ENCODE data around the gene C5orf24. TPM values are rescaled to one million over a fixed set of nuclear protein-coding genes. Genes with fewer than 3 reads are reported as not detected.
"Not testable (repeated sequence)": the region's sequence is repeated elsewhere in the genome, so short reads cannot be mapped to it uniquely, and the experiment has no call there.

C5orf24 gene
- total and polyA plus RNA-seq, 9 donors, result 39.1 to 75.4 (median 66.6) TPM

DNA sequence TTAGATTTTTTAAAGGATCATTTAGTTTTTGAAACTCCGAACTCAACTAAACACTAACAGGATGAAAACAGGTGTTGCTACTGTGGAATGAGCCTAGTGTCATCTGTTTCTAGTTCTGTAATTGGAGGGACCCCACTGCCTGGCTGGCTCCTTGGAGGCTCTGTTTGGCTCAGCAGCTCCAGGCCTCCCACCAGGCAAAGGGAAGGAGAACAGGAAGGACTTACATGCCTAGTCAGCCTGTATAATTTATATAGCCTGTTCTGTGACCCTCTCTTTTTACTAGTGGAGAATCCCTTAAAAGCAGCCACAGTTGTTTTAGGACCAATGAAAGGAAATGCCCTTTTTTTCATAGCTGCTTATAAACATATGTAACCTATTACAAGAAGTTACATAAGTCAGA is 21.1 kb upstream of the C5orf24 start:
- WGBS (ENCODE audit: insufficient coverage), result no CpG with 5 or more reads among the region's 1 CpG
- Histone ChIP-seq H3K36me3 (ENCODE audit: control insufficient read depth, insufficient read depth, low read length) (peaks cover 30% of the 10 kb centered on the region), H3K9me3 (replicated peaks; ENCODE audit: control insufficient read depth, low read depth, low read length) (no peaks in the 10 kb centered on the region), H3K4me1 (ENCODE audit: control insufficient read depth, insufficient read depth, low read length) (no peaks in the 10 kb centered on the region), H3K27me3 (ENCODE audit: control insufficient read depth, insufficient read depth, low read length) (no peaks in the 10 kb centered on the region), H3K27ac (ENCODE audit: low read length) (no peak overlapping the region), H3K4me3 (ENCODE audit: low read length) (no peak overlapping the region)
- no peak for DNase-seq

DNA sequence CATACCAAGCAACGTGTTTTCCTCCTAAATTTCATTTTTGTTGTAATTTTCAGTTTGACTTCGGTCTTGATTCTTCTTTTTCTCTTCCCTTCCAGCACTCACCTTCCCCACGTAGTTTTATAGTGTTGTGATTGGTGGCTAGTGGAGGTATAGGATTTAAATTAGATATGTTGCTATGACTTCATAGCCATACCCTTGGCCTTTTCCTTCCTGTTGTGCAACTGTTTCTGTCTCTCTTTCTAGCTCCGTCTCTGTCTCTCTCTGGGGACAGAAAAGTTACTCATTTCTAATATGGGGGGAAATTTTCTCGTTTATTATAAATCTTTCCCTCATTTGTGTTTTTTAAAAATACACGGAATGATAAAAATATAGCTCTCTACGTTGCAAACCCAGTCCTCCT is 20.6 kb upstream of the C5orf24 start:
- Histone ChIP-seq H3K36me3 (ENCODE audit: control insufficient read depth, insufficient read depth, low read length) (peaks cover 25% of the 10 kb centered on the region), H3K27ac (ENCODE audit: low read length) (no peak overlapping the region), H3K9me3 (replicated peaks; ENCODE audit: control insufficient read depth, low read depth, low read length) (no peaks in the 10 kb centered on the region), H3K4me1 (ENCODE audit: control insufficient read depth, insufficient read depth, low read length) (no peaks in the 10 kb centered on the region), H3K4me3 (ENCODE audit: low read length) (no peak overlapping the region), H3K27me3 (ENCODE audit: control insufficient read depth, insufficient read depth, low read length) (no peaks in the 10 kb centered on the region)
- WGBS (ENCODE audit: insufficient coverage), result no CpG with 5 or more reads among the region's 7 CpGs
- DNase-seq, result no peak

DNA sequence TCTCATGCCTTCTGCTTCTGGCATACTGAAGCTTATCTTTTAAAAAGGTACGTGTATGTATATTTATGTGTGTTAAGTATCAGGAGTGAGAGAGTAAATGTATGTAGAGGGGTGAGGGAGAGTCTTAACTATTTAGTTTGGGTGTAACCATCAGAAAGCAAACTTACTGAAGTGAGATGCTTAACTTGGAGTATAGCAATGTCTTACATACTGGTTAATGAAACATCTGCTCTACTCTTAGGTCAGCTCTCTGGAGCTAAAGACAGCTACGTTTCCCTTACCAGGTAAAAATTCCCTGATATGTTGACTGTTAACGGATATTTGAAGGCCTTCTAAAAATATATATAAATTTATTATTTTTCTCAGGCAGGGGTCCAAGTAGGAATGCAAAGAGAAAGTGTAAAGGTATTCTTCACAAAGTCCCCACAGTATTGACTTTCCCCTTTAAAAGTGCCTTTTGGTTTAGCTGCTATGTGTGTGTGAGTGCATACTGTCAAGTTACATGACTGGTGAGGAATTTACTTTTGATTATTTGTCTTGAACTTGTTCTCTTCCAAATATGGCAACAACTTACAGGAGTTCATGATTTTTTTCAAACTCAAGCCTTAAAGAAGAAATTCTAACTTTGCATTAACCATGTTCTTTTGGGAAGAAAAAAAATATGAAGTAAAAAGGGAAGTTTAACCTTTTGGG is 12.3 kb upstream of the C5orf24 start:
- WGBS (ENCODE audit: insufficient coverage), result 100% methylated on average over 1 of the region's 3 CpGs
- peaks cover 30% of the 10 kb centered on the region for H3K36me3 ChIP-seq (ENCODE audit: control insufficient read depth, insufficient read depth, low read length)
- H3K4me3 ChIP-seq (ENCODE audit: low read length), result no peak overlapping the region
- H3K27me3 ChIP-seq (ENCODE audit: control insufficient read depth, insufficient read depth, low read length), result no peaks in the 10 kb centered on the region
- no peaks in the 10 kb centered on the region for H3K9me3 ChIP-seq (replicated peaks; ENCODE audit: control insufficient read depth, low read depth, low read length)
- H3K4me1 ChIP-seq (ENCODE audit: control insufficient read depth, insufficient read depth, low read length), result no peaks in the 10 kb centered on the region
- no peak overlapping the region for H3K27ac ChIP-seq (ENCODE audit: low read length)
- DNase-seq, result no peak

DNA sequence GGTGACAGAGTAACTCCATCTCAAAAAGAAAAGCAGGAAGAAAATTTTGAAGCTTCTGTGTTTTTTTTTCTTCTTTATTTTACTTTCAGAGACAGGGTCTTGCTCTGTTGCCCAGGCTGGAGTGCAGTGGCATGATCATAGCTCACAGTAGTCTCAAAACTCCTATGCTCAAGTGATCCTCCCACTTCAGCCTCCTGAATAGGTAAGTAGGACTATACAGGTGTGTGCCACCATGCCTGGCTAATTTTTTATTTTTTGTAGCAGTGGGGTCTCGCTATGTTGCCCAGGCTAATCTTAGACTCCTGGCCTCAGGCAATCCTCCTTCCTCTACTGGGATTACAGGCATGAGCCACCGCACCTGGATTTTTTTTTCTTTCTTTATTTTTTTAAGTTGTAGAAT is 10.1 kb upstream of the C5orf24 start:
- Histone ChIP-seq H3K36me3 (ENCODE audit: control insufficient read depth, insufficient read depth, low read length) (peaks cover 42% of the 10 kb centered on the region), H3K4me3 (ENCODE audit: low read length) (no peak overlapping the region), H3K27ac (ENCODE audit: low read length) (no peak overlapping the region), H3K9me3 (replicated peaks; ENCODE audit: control insufficient read depth, low read depth, low read length) (no peaks in the 10 kb centered on the region), H3K4me1 (ENCODE audit: control insufficient read depth, insufficient read depth, low read length) (no peaks in the 10 kb centered on the region), H3K27me3 (ENCODE audit: control insufficient read depth, insufficient read depth, low read length) (no peaks in the 10 kb centered on the region)
- no CpG with 5 or more reads among the region's 2 CpGs for WGBS (ENCODE audit: insufficient coverage)
- no peak for DNase-seq

DNA sequence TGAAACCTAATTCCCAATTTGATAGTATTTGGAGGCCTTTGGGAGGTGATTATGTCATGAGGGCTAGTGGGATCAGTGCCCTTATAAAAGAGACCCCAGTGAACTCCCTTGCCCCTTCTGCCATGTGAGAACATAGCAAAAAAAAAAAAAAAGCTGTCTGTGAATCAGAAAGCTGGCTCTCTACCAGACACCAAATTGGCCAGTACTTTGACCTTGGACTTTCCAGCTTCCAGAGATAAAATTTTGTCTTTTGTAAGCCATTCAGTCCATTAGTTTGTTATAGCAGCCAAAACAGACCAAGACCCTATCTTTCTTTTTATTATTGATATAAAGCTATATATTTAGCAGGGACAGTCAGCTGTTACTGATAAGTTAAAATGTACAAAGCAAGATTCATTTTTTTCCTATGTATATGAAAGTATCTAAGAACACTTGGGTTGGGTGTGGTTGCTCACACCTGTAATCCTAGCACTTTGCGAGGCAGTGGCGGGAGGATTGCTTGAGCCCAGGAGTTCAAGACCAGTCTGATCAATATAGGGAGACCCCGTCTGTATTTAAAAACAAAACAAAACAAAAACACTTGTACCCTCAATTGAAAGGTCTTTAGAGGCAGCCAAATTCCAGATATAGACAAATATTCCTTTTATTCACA is 8.1 kb upstream of the C5orf24 start:
- Histone ChIP-seq H3K27ac (ENCODE audit: low read length) (no peak overlapping the region), H3K27me3 (ENCODE audit: control insufficient read depth, insufficient read depth, low read length) (no peaks in the 10 kb centered on the region), H3K4me1 (ENCODE audit: control insufficient read depth, insufficient read depth, low read length) (no peaks in the 10 kb centered on the region), H3K36me3 (ENCODE audit: control insufficient read depth, insufficient read depth, low read length) (peaks cover 40% of the 10 kb centered on the region), H3K9me3 (replicated peaks; ENCODE audit: control insufficient read depth, low read depth, low read length) (no peaks in the 10 kb centered on the region), H3K4me3 (ENCODE audit: low read length) (no peak overlapping the region)
- WGBS (ENCODE audit: insufficient coverage), result no CpG with 5 or more reads among the region's 3 CpGs
- no peak for DNase-seq

DNA sequence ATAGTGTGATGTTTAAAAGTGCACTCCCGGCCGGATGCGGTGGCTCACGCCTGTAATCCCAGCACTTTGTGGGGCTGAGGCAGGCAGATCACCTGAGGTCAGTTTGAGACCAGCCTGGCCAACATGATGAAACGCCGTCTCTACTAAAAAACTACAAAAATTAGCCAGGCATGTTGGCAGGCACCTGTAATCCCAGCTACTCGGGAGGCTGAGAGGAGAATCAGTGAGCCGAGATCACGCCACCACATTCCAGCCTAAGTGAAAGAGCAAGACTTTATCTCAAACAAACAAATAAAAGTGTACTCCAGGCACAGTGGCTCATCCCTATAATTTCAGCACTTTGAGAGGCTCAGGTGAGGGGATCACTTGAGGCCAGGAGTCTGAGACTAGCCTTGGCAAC is 7.4 kb upstream of the C5orf24 start:
- H3K27me3 ChIP-seq (ENCODE audit: control insufficient read depth, insufficient read depth, low read length); H3K4me3 ChIP-seq (ENCODE audit: low read length); H3K4me1 ChIP-seq (ENCODE audit: control insufficient read depth, insufficient read depth, low read length); H3K9me3 ChIP-seq (replicated peaks; ENCODE audit: control insufficient read depth, low read depth, low read length); DNase-seq; H3K27ac ChIP-seq (ENCODE audit: low read length): not testable (repeated sequence)
- H3K36me3 ChIP-seq (ENCODE audit: control insufficient read depth, insufficient read depth, low read length), result peaks cover 35% of the 10 kb centered on the region
- WGBS (ENCODE audit: insufficient coverage), result 94% methylated on average over 6 of the region's 9 CpGs

DNA sequence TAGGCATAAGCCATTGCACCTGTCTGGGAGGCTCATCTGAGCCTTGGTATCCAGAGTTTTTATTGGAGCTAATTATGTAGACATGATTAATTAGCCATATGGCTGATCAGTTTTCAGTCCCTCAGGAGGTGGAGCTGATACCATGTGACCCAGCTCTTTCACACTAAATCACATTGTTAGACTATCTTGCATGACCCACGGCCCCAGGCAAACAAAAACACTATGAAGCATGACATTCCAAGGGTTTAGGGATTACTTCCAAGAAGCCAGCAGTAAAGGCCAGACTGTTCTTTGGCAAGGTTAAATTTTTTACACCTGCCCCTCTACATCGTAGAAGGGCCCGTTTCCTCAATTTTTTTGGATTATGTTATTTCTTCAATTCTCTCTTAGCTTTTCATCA is 5.0 kb upstream of the C5orf24 start:
- Histone ChIP-seq H3K36me3 (ENCODE audit: control insufficient read depth, insufficient read depth, low read length) (peaks cover 20% of the 10 kb centered on the region), H3K4me1 (ENCODE audit: control insufficient read depth, insufficient read depth, low read length) (peaks cover 4% of the 10 kb centered on the region), H3K27me3 (ENCODE audit: control insufficient read depth, insufficient read depth, low read length) (no peaks in the 10 kb centered on the region), H3K27ac (ENCODE audit: low read length) (no peak overlapping the region), H3K9me3 (replicated peaks; ENCODE audit: control insufficient read depth, low read depth, low read length) (no peaks in the 10 kb centered on the region), H3K4me3 (ENCODE audit: low read length) (no peak overlapping the region)
- DNase-seq, result no peak
- whole genome bisulfite sequencing (ENCODE audit: insufficient coverage), result no CpG with 5 or more reads among the region's 3 CpGs

DNA sequence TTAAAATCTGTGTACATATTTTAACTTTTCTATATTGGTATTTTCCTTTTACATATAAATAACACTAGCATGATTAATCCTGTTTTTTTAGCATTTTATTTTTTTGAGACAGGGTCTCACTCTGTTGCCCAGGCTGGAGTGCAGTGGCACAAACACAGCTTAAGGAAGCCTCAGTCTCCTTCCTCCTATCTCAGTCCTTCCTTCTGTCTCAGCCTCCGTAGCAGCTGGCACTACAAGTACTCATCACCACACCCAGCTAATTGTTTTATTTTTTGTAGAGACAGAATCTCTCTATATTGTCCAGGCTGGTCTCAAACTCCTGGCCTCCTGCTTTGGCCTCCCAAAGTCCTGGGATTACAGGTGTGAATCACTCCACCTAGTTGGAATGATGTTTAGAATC is 1.5 kb upstream of the C5orf24 start:
- DNase-seq, result no peak
- peaks cover 15% of the 10 kb centered on the region for H3K36me3 ChIP-seq (ENCODE audit: control insufficient read depth, insufficient read depth, low read length)
- H3K9me3 ChIP-seq (replicated peaks; ENCODE audit: control insufficient read depth, low read depth, low read length), result no peaks in the 10 kb centered on the region
- H3K4me1 ChIP-seq (ENCODE audit: control insufficient read depth, insufficient read depth, low read length), result peaks cover 15% of the 10 kb centered on the region
- H3K27ac ChIP-seq (ENCODE audit: low read length), result no peak overlapping the region
- no peak overlapping the region for H3K4me3 ChIP-seq (ENCODE audit: low read length)
- H3K27me3 ChIP-seq (ENCODE audit: control insufficient read depth, insufficient read depth, low read length), result no peaks in the 10 kb centered on the region
- no CpG with 5 or more reads among the region's 1 CpG for WGBS (ENCODE audit: insufficient coverage)

DNA sequence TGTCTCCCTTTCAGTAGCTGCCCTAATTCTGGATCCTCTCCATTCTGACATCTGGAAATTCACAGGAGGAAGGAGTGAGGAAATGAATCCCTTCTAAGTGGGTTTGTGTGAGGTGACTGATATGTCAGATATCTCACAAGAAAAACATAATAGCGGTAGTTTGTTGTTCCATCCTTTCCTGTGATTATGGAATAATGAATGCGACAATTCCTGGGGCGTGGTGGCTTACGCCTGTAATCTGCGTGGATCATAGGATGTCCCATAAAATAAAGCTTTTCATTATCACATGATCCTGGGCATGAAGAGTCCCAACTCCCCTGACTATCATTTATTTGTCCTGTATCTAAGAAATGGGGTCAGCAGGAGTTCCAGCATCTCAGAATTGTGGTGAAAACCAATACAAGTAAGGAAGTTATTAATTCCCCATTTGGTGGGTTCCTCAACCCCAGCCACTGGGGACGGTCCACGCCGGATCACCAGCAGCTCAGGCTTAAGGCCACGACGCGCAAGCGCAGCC is 375 bp upstream of the C5orf24 start:
- Histone ChIP-seq H3K27ac (ENCODE audit: low read length) (peak overlapping the region; percentile 95), H3K4me1 (ENCODE audit: control insufficient read depth, insufficient read depth, low read length) (peaks cover 15% of the 10 kb centered on the region), H3K9me3 (replicated peaks; ENCODE audit: control insufficient read depth, low read depth, low read length) (no peaks in the 10 kb centered on the region), H3K4me3 (ENCODE audit: low read length) (peak overlapping the region; percentile 65), H3K27me3 (ENCODE audit: control insufficient read depth, insufficient read depth, low read length) (no peaks in the 10 kb centered on the region), H3K36me3 (ENCODE audit: control insufficient read depth, insufficient read depth, low read length) (peaks cover 10% of the 10 kb centered on the region)
- 2% methylated on average over 7 of the region's 12 CpGs for whole genome bisulfite sequencing (ENCODE audit: insufficient coverage)
- DNase-seq, result peak; percentile 42

DNA sequence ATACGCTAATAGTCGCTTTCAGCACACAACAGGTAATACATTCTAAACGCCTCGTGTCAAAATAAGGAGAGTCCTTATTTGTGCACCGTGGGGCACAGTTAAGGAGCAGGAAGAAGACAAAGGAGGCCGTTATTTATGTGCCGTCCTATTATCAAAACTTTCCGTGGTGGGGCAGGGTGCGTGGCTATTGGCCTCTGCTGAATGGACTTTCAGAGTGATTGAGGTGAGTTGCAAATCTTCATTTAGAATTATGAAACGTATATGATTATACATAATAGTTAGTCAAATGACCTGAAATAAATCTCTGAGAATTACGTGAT is 833 bp downstream of the C5orf24 start:
- peak; percentile 28 for DNase-seq
- Histone ChIP-seq H3K27ac (ENCODE audit: low read length) (peak overlapping the region; percentile 95), H3K4me1 (ENCODE audit: control insufficient read depth, insufficient read depth, low read length) (peaks cover 15% of the 10 kb centered on the region), H3K27me3 (ENCODE audit: control insufficient read depth, insufficient read depth, low read length) (no peaks in the 10 kb centered on the region), H3K4me3 (ENCODE audit: low read length) (peak overlapping the region; percentile 65), H3K36me3 (ENCODE audit: control insufficient read depth, insufficient read depth, low read length) (peaks cover 8% of the 10 kb centered on the region), H3K9me3 (replicated peaks; ENCODE audit: control insufficient read depth, low read depth, low read length) (no peaks in the 10 kb centered on the region)
- no CpG with 5 or more reads among the region's 11 CpGs for WGBS (ENCODE audit: insufficient coverage)
